Measurements from ENCODE around the gene ATP11A. TPM values are rescaled to one million over a fixed set of nuclear protein-coding genes. Genes with fewer than 3 reads are reported as not detected.

ATP11A gene
- total and polyA plus RNA-seq, 2 experiments from 2014 or later: 12.3 to 52.6 TPM

GRCh38 chr13:112672651-112673284 lies 17.1 kb upstream of the ATP11A start:
- Mint-ChIP-seq H3K27ac (no peak overlapping the region), H3K36me3 (ENCODE audit: low read depth) (0 out of 3 replicates have a peak, but pooled peaks cover 3% of the 10 kb centered on the region), H3K9me3 (peaks cover 3% of the 10 kb centered on the region; the same call in 2 of the 3 replicates), H3K4me1 (peaks cover 29% of the 10 kb centered on the region), H3K4me3 (no peak overlapping the region), H3K27me3 (ENCODE audit: insufficient read depth, low read depth, poor library complexity) (peaks cover 9% of the 10 kb centered on the region)
- H3K4me2 ChIP-seq: no peak overlapping the region
- TF ChIP-seq POLR2AphosphoS5 (IDR thresholded peaks at IDR 0.05; ENCODE audit: low read depth): no peak
- peaks cover 11% of the 10 kb centered on the region for H3K4me1 ChIP-seq (ENCODE audit: insufficient read depth)
- H4K20me1 ChIP-seq (replicated peaks; ENCODE audit: insufficient read depth): no peaks in the 10 kb centered on the region
- H3K9me2 ChIP-seq (ENCODE audit: insufficient read depth): no peaks in the 10 kb centered on the region
- H3F3A ChIP-seq (replicated peaks; ENCODE audit: low read depth): no peaks in the 10 kb centered on the region
- H2AFZ ChIP-seq: peak overlapping the region; percentile 66; the same call in 1 of the 2 replicates
- no peak for DNase-seq (ENCODE audit: low spot score)
- H3K4me3 ChIP-seq: no peak overlapping the region
- H3K36me3 ChIP-seq (ENCODE audit: insufficient read depth): no peaks in the 10 kb centered on the region
- no peaks in the 10 kb centered on the region for H3K27me3 ChIP-seq (ENCODE audit: insufficient read depth)
- no peak overlapping the region for H3K27ac ChIP-seq (ENCODE audit: low read depth)
- ATAC-seq: no peak
- no peaks in the 10 kb centered on the region for H3K79me2 ChIP-seq (replicated peaks; ENCODE audit: insufficient read depth)

DNA sequence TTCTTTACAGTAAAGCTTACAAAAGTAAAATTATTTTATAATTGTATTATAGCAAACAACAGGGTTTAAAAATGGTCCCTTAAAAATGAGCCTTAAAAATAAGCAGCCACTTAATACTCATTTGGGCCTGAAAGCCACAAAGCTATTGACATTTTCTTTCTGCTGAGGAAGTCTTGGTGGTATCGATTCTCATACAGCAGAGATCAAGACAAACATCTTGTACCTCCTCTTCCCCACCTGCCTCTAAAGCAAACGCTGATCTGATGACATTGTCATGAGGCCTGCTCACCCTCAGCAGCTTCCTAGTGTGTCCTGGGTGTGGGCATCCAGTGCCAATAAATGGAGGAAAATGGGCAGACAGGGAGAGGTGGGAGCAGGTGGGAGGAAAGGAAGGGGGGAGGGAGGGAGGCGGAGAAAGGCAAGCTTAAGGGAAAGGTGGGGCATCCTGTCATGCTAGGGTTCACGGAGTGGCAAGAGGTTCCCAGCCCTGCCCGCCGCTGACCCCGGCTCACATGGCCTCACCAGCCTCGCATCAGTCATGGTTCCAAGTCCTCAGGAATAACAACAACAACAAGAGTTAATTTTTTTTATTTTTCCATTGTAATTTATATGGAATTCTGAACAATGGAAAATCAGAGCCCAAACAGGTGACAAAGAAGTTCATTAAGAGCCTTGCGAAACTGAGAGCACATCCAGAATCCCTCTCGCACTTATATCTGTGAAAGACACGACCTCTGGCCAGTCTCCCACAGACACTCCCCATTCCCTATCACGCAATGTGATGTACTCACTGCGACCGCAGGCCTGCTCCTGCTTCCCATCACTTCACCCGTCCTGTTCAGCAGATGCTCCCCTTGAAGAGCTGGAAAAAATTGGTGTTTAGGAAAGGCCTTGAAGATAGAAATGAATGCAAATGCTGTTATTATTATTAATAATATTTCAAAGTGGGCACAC lies 15.1 kb upstream of the ATP11A start:
- Histone ChIP-seq H3K79me2 (replicated peaks; ENCODE audit: insufficient read depth) (no peaks in the 10 kb centered on the region), H3K36me3 (ENCODE audit: insufficient read depth) (no peaks in the 10 kb centered on the region), H3K4me1 (ENCODE audit: insufficient read depth) (peaks cover 11% of the 10 kb centered on the region), H3K27ac (ENCODE audit: low read depth) (no peak overlapping the region), H2AFZ (peak overlapping the region; percentile 83; the same call in 1 of the 2 replicates), H3F3A (replicated peaks; ENCODE audit: low read depth) (no peaks in the 10 kb centered on the region), H3K9me2 (ENCODE audit: insufficient read depth) (no peaks in the 10 kb centered on the region), H4K20me1 (replicated peaks; ENCODE audit: insufficient read depth) (no peaks in the 10 kb centered on the region), H3K4me2 (no peak overlapping the region), H3K4me3 (no peak overlapping the region), H3K27me3 (ENCODE audit: insufficient read depth) (no peaks in the 10 kb centered on the region)
- peaks cover 25% of the 10 kb centered on the region for H3K4me1 Mint-ChIP-seq
- DNase-seq (ENCODE audit: low spot score): no peak
- H3K9me3 Mint-ChIP-seq: peaks cover 10% of the 10 kb centered on the region; the same call in 2 of the 3 replicates
- no peak overlapping the region for H3K4me3 Mint-ChIP-seq
- no peak overlapping the region for H3K27ac Mint-ChIP-seq
- ATAC-seq: peak; percentile 28; the same call in 2 of the 3 replicates
- H3K27me3 Mint-ChIP-seq (ENCODE audit: insufficient read depth, low read depth, poor library complexity): peaks cover 10% of the 10 kb centered on the region
- 0 out of 3 replicates have a peak, but pooled peaks cover 6% of the 10 kb centered on the region for H3K36me3 Mint-ChIP-seq (ENCODE audit: low read depth)
- TF ChIP-seq JUNB (IDR thresholded peaks at IDR 0.05; ENCODE audit: unreplicated experiment): no peak
- no peak for TF ChIP-seq CTCF (conservative IDR thresholded peaks at IDR 0.05; ENCODE audit: low read depth in 2 of 2)
- TF ChIP-seq ZNF331 (CRISPR knock-in tag; IDR thresholded peaks at IDR 0.05; ENCODE audit: low read depth): no peak
- no peak for TF ChIP-seq ZNF114 (CRISPR knock-in tag; IDR thresholded peaks at IDR 0.05)
- TF ChIP-seq NANOG (IDR thresholded peaks at IDR 0.05; ENCODE audit: borderline replicate concordance): no peak
- TF ChIP-seq ZNF462 (CRISPR knock-in tag; IDR thresholded peaks at IDR 0.05): no peak
- no peak for TF ChIP-seq POLR2AphosphoS5 (IDR thresholded peaks at IDR 0.05; ENCODE audit: low read depth)
- no peak for TF ChIP-seq CREB1 (CRISPR knock-in tag; IDR thresholded peaks at IDR 0.05; ENCODE audit: low read depth)
- no peak for TF ChIP-seq EZH2phosphoT487 (IDR thresholded peaks at IDR 0.05; ENCODE audit: unreplicated experiment)
- no peak for TF ChIP-seq EZH2 (IDR thresholded peaks at IDR 0.05; ENCODE audit: low read depth, unreplicated experiment)

Data from GM23338 (cell line).